H9 (cell line): ENCODE data around the gene CALN1. TPM values are rescaled to one million over a fixed set of nuclear protein-coding genes. Genes with fewer than 3 reads are reported as not detected.

Experiments
- DNase-seq: peaks from one replicate; pipeline ENCODE4 v3.0.0-alpha.2; 2017
- H2AFZ ChIP-seq: one replicate; pipeline ENCODE4 v1.6.1; 2013; ENCODE audit warnings: mild to moderate bottlenecking, low read length, control low read depth, moderate library complexity
- H2AK5ac ChIP-seq: 2 replicates; pipeline ENCODE4 v1.6.1; 2013; ENCODE audit warnings: low read length, control low read depth, mixed read lengths; ENCODE audit not compliant: insufficient read length
- H2BK120ac ChIP-seq: one replicate; pipeline ENCODE4 v1.6.1; 2013; ENCODE audit warnings: low read depth, mild to moderate bottlenecking, low read length, control low read depth, inconsistent platforms; ENCODE audit not compliant: poor library complexity, severe bottlenecking
- H2BK12ac ChIP-seq: 2 replicates; pipeline ENCODE4 v1.6.1; 2013; ENCODE audit warnings: low read length, control low read depth, mixed read lengths, low read depth; ENCODE audit not compliant: insufficient read length
- H2BK15ac ChIP-seq: 2 replicates; pipeline ENCODE4 v1.6.1; 2013; ENCODE audit warnings: low read depth, low read length, control low read depth
- H2BK20ac ChIP-seq: one replicate; pipeline ENCODE4 v1.6.1; 2013; ENCODE audit warnings: low read depth, mild to moderate bottlenecking, low read length, control low read depth, inconsistent platforms; ENCODE audit not compliant: poor library complexity, severe bottlenecking
- H2BK5ac ChIP-seq: 2 replicates; pipeline ENCODE4 v1.6.1; 2013; ENCODE audit warnings: low read length, control low read depth, mixed read lengths; ENCODE audit not compliant: insufficient read length
- H3K14ac ChIP-seq: 2 replicates; pipeline ENCODE4 v1.6.1; 2013; ENCODE audit warnings: low read length, control low read depth; ENCODE audit not compliant: insufficient read depth
- H3K18ac ChIP-seq: 2 replicates; pipeline ENCODE4 v1.6.1; 2013; ENCODE audit warnings: low read depth, mild to moderate bottlenecking, mixed read lengths, low read length, control low read depth; ENCODE audit not compliant: insufficient read length
- H3K23ac ChIP-seq: 2 replicates; pipeline ENCODE4 v1.6.1; 2013; ENCODE audit warnings: low read length, control low read depth, mixed read lengths, low read depth; ENCODE audit not compliant: insufficient read length
- H3K23me2 ChIP-seq: 2 replicates; pipeline ENCODE4 v1.6.1; 2013; ENCODE audit warnings: low read depth, mild to moderate bottlenecking, mixed read lengths, low read length, control low read depth; ENCODE audit not compliant: insufficient read length, poor library complexity, severe bottlenecking
- H3K27ac ChIP-seq: 2 replicates; pipeline ENCODE4 v1.5.1; 2013; ENCODE audit warnings: low read length, control low read depth, mixed read lengths, low read depth; ENCODE audit not compliant: insufficient read length
- H3K27me3 ChIP-seq: 2 replicates; pipeline ENCODE4 v1.6.1; 2013; ENCODE audit warnings: low read length, control low read depth, inconsistent platforms; ENCODE audit not compliant: insufficient read depth
- H3K4ac ChIP-seq: 2 replicates; pipeline ENCODE4 v1.6.1; 2013; ENCODE audit warnings: low read depth, mild to moderate bottlenecking, control low read depth, inconsistent platforms, low read length, moderate library complexity
- H3K4me1 ChIP-seq: 2 replicates; pipeline ENCODE4 v1.6.1; 2013; ENCODE audit warnings: low read length, control low read depth, inconsistent platforms; ENCODE audit not compliant: insufficient read depth
- H3K4me2 ChIP-seq: 2 replicates; pipeline ENCODE4 v1.6.1; 2013; ENCODE audit warnings: low read length, control low read depth, mixed read lengths; ENCODE audit not compliant: insufficient read length, insufficient read depth
- H3K56ac ChIP-seq: 2 replicates; pipeline ENCODE4 v1.6.1; 2013; ENCODE audit warnings: low read depth, mild to moderate bottlenecking, mixed read lengths, low read length, control low read depth; ENCODE audit not compliant: insufficient read length
- H3K79me1 ChIP-seq: 2 replicates; pipeline ENCODE4 v1.6.1; 2013; ENCODE audit warnings: low read depth, mild to moderate bottlenecking, moderate library complexity, low read length, control low read depth, inconsistent platforms; ENCODE audit not compliant: insufficient read depth, poor library complexity, severe bottlenecking
- H3K79me2 ChIP-seq: 2 replicates; pipeline ENCODE4 v1.6.1; 2013; ENCODE audit warnings: low read length, control low read depth, inconsistent platforms; ENCODE audit not compliant: insufficient read depth
- H3K9ac ChIP-seq: 2 replicates; pipeline ENCODE4 v1.6.1; 2013; ENCODE audit warnings: low read length, control low read depth, mixed read lengths; ENCODE audit not compliant: insufficient read length; ENCODE audit errors: extremely low read depth
- H3K9me3 ChIP-seq: one replicate; pipeline ENCODE4 v1.6.1; 2013; ENCODE audit warnings: low read depth, low read length, inconsistent platforms; ENCODE audit not compliant: control insufficient read depth
- H3T11ph ChIP-seq: one replicate; pipeline ENCODE4 v1.6.1; 2013; ENCODE audit warnings: mild to moderate bottlenecking, low read length, control low read depth, inconsistent platforms
- H4K20me1 ChIP-seq: one replicate; pipeline ENCODE4 v1.6.1; 2013; ENCODE audit not compliant: control insufficient read depth, insufficient read length, insufficient read depth
- H4K5ac ChIP-seq: 2 replicates; pipeline ENCODE4 v1.6.1; 2013; ENCODE audit warnings: low read depth, mild to moderate bottlenecking, mixed read lengths, low read length, control low read depth; ENCODE audit not compliant: insufficient read length
- H4K8ac ChIP-seq: replicated peaks from 2 replicates; pipeline ENCODE4 v1.6.1; 2013; ENCODE audit warnings: low read length, control low read depth, mixed read lengths, low read depth; ENCODE audit not compliant: insufficient read length
- H4K91ac ChIP-seq: 2 replicates; pipeline ENCODE4 v1.6.1; 2013; ENCODE audit warnings: low read depth, mild to moderate bottlenecking, moderate library complexity, mixed read lengths, low read length, control low read depth; ENCODE audit not compliant: insufficient read length
- H3K27ac Mint-ChIP-seq, 3 experiments: 2 replicates in 2 of 3; 3 replicates in 1 of 3; pipeline ENCODE4 v1.8.0; 2020 to 2021; ENCODE audit warnings: mixed read lengths in 3 of 3, mild to moderate bottlenecking in 1 of 3, moderate library complexity in 1 of 3
- H3K27me3 Mint-ChIP-seq: 2 replicates; pipeline ENCODE4 v1.8.0; 2021; ENCODE audit warnings: low read depth, mild to moderate bottlenecking, moderate library complexity, mixed read lengths
- H3K36me3 Mint-ChIP-seq, 3 experiments: 2 replicates in 2 of 3; 3 replicates in 1 of 3; pipeline ENCODE4 v1.8.0; 2020 to 2021; ENCODE audit warnings: low read depth in 3 of 3, mixed read lengths in 3 of 3; ENCODE audit not compliant: insufficient read depth in 1 of 3
- H3K4me1 Mint-ChIP-seq, 2 experiments: 2 replicates each; pipeline ENCODE4 v1.8.0; 2020; ENCODE audit warnings: mixed read lengths in 2 of 2
- H3K4me3 Mint-ChIP-seq, 2 experiments: 2 replicates in 1 of 2; 3 replicates in 1 of 2; pipeline ENCODE4 v1.8.0; 2020 to 2021; ENCODE audit warnings: mild to moderate bottlenecking in 2 of 2, mixed read lengths in 2 of 2, moderate library complexity in 1 of 2
- H3K9me3 Mint-ChIP-seq, 2 experiments: 2 replicates in 1 of 2; 3 replicates in 1 of 2; pipeline ENCODE4 v1.8.0; 2020; ENCODE audit warnings: mild to moderate bottlenecking in 2 of 2, mixed read lengths in 2 of 2, moderate library complexity in 1 of 2
- CTCF ChIP-seq: fragments of 200-600 bp; sonication (generic); conservative IDR thresholded peaks from 3 replicates; pipeline ENCODE4 v1.8.0; 2021; ENCODE audit warnings: antibody characterized with exemption, mild to moderate bottlenecking
- WGBS: extraction: QIAGEN DNeasy Blood & Tissue Kit; methylation state at CpG from one replicate; pipeline ENCODE4 v1.1.7; 2013; ENCODE audit warnings: missing lambda C conversion rate, low lambda C conversion rate, mixed read lengths; ENCODE audit not compliant: insufficient read length; ENCODE audit errors: extremely low coverage; 5-methylcytosine and 5-hydroxymethylcytosine counted together
- total RNA-seq: library from RNA; stranded (reverse); gene quantifications from 2 replicates; pipeline ENCODE4 v1.2.1, GENCODE V29; 2021

CALN1 gene
- total RNA-seq, 1 experiment from 2014 or later = 2.8 TPM

- TF ChIP-seq CTCF = no peak
- Mint-ChIP-seq H3K36me3 (no peaks in the 10 kb centered on the region), H3K4me1 (peaks cover 9 to 13% of the 10 kb centered on the region in 2 experiments), H3K9me3 (peaks cover 0 to 2% of the 10 kb centered on the region in 2 experiments; a peak in 2 of 5 replicates), H3K4me3 (no peak overlapping the region), H3K27me3 (no peaks in the 10 kb centered on the region; the same call in 1 of the 2 replicates), H3K27ac (peak overlapping the region in 2 of 3 experiments; percentile 36 to 53; a peak in 1 of 7 replicates)
- Histone ChIP-seq H3K27ac (no peak overlapping the region), H4K20me1 (no peaks in the 10 kb centered on the region), H3T11ph (no peak overlapping the region), H3K27me3 (no peaks in the 10 kb centered on the region), H2BK12ac (no peak overlapping the region), H3K56ac (no peak overlapping the region), H2BK120ac (no peak overlapping the region), H3K18ac (no peak overlapping the region), H3K14ac (no peak overlapping the region), H3K23ac (no peak overlapping the region), H3K79me1 (no peaks in the 10 kb centered on the region), H3K4ac (no peak overlapping the region), H4K91ac (no peak overlapping the region), H2BK15ac (no peak overlapping the region), H3K23me2 (no peaks in the 10 kb centered on the region), H4K5ac (no peak overlapping the region), H3K9me3 (no peaks in the 10 kb centered on the region), H3K4me1 (no peaks in the 10 kb centered on the region), H3K79me2 (no peaks in the 10 kb centered on the region), H2AK5ac (no peak overlapping the region), H3K9ac (no peak overlapping the region), H2AFZ (no peak overlapping the region), H3K4me2 (no peak overlapping the region), H2BK20ac (no peak overlapping the region), H4K8ac (no peak overlapping the region), H2BK5ac (no peak overlapping the region)
- DNase-seq = no peak
- no CpG with 5 or more reads among the region's 7 CpGs for WGBS
Measured at GRCh38 chr7:72152161-72153131, 259.7 kb downstream of the CALN1 start.
